Brain microvascular endothelial cell (primary cell): Measurements from ENCODE around the gene HEBP1.
"Not testable (repeated sequence)": the region's sequence is repeated elsewhere in the genome, so short reads cannot be mapped to it uniquely, and the experiment has no call there.

Source experiments
- DNase-seq: peaks from one replicate; pipeline ENCODE4 v3.0.0-alpha.2; 2020
- H3K27ac ChIP-seq: fragments of 250-450 bp; sonication (Bioruptor Pico); 2 replicates; pipeline ENCODE4 v1.5.1; 2020; ENCODE audit warnings: mild to moderate bottlenecking, moderate library complexity
- H3K27me3 ChIP-seq: fragments of 250-450 bp; sonication (Bioruptor Pico); replicated peaks from 2 replicates; pipeline ENCODE4 v1.5.1; 2020; ENCODE audit warnings: mild to moderate bottlenecking
- H3K36me3 ChIP-seq: fragments of 250-450 bp; sonication (Bioruptor Pico); replicated peaks from 2 replicates; pipeline ENCODE4 v1.5.1; 2020; ENCODE audit warnings: mild to moderate bottlenecking
- H3K4me3 ChIP-seq: 2 replicates; pipeline ENCODE4 v1.5.1; 2011; ENCODE audit warnings: low read depth, mild to moderate bottlenecking, control low read depth, low read length, moderate library complexity
- in situ Hi-C: cut with HindIII; loops from 2 replicates; pipeline ENCODE4 v1.10.0; 2017; ENCODE audit warnings: low sequenced_read_pairs, low pct_ligation_motif_present
- TF ChIP-seq, protein P1 (sequence below): IDR thresholded peaks from 2 replicates; pipeline ENCODE4 v1.5.1; 2011; ENCODE audit warnings: low read depth, mild to moderate bottlenecking, moderate library complexity, low read length, control low read depth, inconsistent platforms; ENCODE audit errors: missing control alignments

HEBP1 gene

DNA sequence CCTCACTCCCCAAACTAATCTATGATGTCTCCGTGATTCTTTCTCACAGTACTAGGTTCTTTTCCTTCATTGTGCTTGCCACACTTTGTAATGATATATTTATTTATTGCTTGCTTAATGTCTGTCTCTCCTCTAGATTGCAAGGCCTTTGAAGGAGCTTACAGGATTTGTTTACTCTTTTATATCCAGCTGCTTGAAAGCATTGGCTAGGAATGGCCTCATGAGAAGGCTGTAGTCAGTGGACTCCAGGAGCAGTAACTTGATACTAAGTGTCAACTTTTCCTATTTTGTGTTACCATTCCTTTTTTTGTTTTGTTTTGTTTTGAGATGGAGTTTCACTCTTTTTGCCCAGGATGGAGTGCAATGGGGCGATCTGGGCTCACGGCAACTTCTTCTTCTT lies 36.8 kb upstream of the HEBP1 start:
- no peak for DNase-seq
- Histone ChIP-seq H3K27ac (no peak overlapping the region), H3K36me3 (no peaks in the 10 kb centered on the region), H3K27me3 (no peaks in the 10 kb centered on the region), H3K4me3 (no peak overlapping the region)
- TF ChIP-seq, protein P1, sequence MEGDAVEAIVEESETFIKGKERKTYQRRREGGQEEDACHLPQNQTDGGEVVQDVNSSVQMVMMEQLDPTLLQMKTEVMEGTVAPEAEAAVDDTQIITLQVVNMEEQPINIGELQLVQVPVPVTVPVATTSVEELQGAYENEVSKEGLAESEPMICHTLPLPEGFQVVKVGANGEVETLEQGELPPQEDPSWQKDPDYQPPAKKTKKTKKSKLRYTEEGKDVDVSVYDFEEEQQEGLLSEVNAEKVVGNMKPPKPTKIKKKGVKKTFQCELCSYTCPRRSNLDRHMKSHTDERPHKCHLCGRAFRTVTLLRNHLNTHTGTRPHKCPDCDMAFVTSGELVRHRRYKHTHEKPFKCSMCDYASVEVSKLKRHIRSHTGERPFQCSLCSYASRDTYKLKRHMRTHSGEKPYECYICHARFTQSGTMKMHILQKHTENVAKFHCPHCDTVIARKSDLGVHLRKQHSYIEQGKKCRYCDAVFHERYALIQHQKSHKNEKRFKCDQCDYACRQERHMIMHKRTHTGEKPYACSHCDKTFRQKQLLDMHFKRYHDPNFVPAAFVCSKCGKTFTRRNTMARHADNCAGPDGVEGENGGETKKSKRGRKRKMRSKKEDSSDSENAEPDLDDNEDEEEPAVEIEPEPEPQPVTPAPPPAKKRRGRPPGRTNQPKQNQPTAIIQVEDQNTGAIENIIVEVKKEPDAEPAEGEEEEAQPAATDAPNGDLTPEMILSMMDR: no peak
- in situ Hi-C loops: no loop called here

DNA sequence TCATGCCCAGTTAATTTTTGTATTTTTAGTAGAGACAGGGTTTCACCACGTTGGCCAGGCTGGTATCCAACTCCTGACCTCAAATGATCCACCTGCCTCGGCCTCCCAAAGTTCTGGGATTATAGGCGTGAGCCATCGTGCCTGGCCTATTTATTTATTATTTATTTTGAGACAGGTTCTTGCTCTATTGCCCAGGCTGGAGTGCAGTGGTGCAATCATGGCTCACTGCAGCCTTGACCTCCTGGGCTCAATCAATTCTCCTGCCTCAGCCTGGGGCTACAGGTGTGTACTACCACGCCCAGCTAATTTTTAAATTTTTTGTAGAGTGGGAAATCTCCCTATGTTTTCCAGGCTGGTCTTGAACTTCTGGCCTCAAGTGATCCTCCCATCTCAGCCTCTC lies 35.3 kb upstream of the HEBP1 start:
- H3K27ac ChIP-seq, H3K36me3 ChIP-seq, in situ Hi-C loops, DNase-seq, H3K27me3 ChIP-seq, H3K4me3 ChIP-seq: not testable (repeated sequence)

DNA sequence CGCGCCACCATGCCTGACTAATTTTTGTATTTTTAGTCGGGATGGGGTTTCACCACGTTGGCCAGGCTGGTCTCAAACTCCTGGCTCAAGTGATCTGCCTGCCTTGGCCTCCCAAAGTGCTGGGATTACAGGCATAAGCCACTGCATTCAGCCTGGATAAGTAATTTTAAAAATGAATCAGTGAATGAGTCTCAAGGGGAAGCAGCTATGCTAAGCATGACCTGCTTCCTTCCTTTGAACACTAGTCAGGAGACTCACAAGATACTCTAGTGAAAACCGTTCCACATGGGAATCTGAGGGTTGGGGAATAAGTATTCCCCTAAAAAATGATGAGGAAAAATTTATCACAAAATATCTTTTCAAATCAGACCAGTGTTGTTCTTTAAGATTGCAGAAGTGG lies 33.4 kb upstream of the HEBP1 start:
- DNase-seq: no peak
- in situ Hi-C loops: no loop called here
- H3K27ac ChIP-seq: no peak overlapping the region
- no peaks in the 10 kb centered on the region for H3K27me3 ChIP-seq
- TF ChIP-seq, protein P1: no peak
- H3K36me3 ChIP-seq: no peaks in the 10 kb centered on the region
- no peak overlapping the region for H3K4me3 ChIP-seq

DNA sequence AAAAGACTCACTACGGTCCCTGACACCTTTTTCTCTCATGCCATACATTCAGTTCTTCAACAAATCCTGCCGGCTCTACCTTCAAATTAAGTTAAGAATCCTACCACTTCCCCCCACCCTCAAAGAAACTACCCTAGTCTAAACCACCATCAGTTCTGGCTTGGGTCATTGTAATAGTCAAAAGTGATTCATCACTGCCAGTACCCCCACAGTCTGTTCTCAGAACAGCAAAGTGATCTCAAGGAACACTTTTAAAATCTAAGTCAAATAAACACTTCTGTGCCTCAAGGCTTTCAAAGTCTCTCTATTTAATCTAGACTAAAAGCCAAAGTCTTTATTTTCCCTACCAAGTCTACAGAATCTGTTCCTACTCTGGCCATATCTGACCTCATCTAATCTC lies 32.1 kb upstream of the HEBP1 start:
- in situ Hi-C loops: no loop called here
- Histone ChIP-seq H3K27me3 (no peaks in the 10 kb centered on the region), H3K4me3 (no peak overlapping the region), H3K36me3 (no peaks in the 10 kb centered on the region), H3K27ac (no peak overlapping the region)
- TF ChIP-seq, protein P1: no peak
- no peak for DNase-seq

DNA sequence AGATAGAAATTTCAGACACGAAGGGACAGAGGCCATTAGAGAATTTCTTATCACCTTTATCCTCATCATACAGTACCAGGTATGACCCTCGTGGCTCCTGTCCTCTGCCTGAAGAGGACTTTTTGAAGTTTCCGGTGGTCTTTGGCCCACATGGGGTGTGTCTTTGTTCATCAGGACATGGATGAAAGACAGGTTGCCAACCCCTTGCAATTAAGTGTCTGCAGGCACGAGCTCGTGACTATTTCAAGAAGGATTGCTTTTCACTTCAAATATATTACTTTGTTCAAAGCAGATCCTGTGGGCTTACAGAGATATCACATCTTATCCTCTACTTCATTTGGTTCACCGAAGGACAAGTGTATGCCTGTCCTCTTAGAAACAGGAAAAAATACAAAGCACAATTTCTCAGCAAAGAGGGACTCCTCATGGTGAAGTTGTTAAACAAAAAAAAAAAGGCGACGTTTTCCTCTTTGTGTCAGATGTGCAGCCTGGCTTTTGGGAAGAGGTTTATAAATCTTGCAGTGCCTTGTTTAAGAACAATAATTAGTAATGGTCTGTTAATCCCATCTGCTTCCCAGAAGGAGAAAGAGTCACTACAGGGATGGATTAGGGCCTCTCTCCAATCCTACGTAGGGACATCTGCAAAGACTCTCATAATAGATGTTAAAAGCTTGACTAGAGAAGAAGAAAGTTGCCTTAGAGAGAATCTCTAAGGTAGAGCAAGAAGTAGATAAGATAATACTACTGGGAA lies 30.7 kb upstream of the HEBP1 start:
- DNase-seq: no peak
- H3K36me3 ChIP-seq: no peaks in the 10 kb centered on the region
- H3K4me3 ChIP-seq: no peak overlapping the region
- TF ChIP-seq, protein P1: no peak
- no peak overlapping the region for H3K27ac ChIP-seq
- no peaks in the 10 kb centered on the region for H3K27me3 ChIP-seq
- in situ Hi-C loops: no loop called here

DNA sequence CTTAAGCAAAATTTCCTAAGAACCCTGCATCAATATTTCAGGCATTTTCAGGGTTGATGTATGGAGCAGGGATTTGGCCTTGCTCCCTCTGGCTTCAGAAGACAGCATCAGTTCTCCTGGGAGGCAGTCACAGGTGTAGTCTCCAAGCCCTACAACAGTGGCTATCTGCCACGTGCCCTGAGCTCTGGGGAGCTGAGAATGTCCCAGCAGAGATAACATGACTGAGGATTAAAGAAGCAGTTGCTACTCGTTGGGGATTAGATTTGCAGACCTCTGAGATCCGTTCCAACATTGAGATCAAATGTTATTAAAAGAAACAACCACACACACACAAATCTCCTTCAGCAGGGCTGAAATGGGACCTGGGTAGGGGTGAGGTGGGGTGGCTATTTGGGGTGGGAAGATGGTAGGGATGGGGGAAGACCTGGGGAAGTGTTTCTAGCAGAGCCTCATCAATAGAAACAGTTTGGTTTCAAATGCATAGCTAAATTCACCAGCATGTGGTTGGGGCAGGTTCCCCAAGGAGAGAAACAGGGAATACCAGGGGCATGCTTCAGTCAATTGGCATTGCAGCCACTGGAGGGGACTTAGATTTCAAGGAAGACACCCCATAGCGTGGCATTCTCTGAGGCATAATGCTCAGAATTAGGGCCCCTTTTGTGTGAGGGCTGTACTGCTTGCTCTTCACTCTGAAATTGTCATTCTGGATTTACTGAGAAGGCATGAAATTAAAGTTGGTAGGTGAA lies 28.9 kb upstream of the HEBP1 start:
- no peak overlapping the region for H3K4me3 ChIP-seq
- H3K27me3 ChIP-seq: no peaks in the 10 kb centered on the region
- no peak for DNase-seq
- no peak overlapping the region for H3K27ac ChIP-seq
- no peaks in the 10 kb centered on the region for H3K36me3 ChIP-seq
- in situ Hi-C loops: no loop called here
- TF ChIP-seq, protein P1: no peak
